ENCODE results near the gene MORC3.
"Not testable (repeated sequence)": the region's sequence is repeated elsewhere in the genome, so short reads cannot be mapped to it uniquely, and the experiment has no call there.

Gene MORC3

DNA sequence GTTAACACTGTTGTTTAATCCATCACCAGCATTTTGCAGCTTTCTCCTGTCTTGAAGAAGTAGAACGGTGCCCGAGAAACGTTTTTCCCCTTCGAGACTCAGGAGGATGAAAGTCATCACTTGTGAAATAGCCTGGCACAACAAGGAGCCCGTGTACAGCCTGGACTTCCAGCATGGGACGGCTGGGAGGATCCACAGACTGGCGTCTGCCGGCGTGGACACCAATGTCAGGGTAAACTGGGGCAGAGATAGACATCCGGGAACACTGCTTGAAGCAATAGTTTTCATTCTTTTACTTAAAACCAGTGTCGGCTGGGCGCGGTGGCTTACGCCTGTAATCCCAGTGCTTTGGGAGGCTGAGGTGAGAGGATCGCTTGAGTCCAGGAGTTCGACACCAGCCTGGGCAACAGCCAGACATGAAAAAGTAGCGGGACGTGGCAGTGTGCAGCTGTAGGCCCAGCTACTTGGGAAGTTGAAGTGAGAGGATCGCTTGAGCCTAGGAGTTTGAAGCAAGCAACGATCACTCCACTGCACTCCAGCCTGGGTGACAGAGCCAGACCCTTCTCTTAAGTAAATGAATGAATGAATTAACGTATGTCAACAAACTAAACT lies 66.1 kb downstream of the MORC3 start:
- DNase-seq (ENCODE audit: low spot score), result no peak

DNA sequence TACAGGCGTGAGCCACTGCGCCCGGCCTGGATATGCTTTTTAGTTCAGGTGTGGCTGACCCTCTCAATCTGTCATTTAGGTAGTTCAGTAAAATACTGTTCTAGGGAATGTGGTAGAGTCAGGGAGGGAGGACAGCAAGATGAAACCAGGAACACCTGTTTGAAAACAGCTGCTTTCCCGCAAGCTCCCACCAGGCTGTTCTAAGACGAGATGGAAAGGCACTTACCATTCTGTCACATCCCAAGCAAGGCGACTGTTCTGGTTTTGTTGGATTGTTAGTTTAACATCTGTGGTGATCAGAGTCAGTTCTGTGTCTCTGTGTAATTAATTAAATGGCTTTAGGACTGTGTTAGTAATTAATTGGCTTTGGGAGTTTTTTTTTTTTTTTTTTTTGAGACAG lies 68.1 kb downstream of the MORC3 start:
- DNase-seq (ENCODE audit: low spot score), result no peak

GRCh38 chr21:36388835-36389234 lies 68.8 kb downstream of the MORC3 start:
- DNase-seq (ENCODE audit: low spot score), result no peak

DNA sequence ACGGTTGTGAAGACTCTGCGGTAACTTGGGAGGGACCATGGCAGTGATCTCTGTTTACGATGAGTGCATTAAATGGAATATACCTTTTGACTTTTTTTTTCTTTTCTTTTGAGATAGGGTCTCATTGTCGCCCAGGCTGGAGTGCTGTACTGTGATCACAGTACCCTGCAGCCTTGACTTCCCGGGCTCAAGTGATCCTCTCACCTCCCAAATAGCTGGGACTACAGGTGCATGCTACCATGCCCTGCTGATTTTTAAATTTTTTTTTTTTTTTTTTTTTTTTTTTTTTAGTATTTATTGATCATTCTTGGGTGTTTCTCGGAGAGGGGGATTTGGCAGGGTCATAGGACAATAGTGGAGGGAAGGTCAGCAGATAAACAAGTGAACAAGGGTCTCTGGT lies 71.7 kb downstream of the MORC3 start:
- DNase-seq (ENCODE audit: low spot score), result not testable (repeated sequence)

DNA sequence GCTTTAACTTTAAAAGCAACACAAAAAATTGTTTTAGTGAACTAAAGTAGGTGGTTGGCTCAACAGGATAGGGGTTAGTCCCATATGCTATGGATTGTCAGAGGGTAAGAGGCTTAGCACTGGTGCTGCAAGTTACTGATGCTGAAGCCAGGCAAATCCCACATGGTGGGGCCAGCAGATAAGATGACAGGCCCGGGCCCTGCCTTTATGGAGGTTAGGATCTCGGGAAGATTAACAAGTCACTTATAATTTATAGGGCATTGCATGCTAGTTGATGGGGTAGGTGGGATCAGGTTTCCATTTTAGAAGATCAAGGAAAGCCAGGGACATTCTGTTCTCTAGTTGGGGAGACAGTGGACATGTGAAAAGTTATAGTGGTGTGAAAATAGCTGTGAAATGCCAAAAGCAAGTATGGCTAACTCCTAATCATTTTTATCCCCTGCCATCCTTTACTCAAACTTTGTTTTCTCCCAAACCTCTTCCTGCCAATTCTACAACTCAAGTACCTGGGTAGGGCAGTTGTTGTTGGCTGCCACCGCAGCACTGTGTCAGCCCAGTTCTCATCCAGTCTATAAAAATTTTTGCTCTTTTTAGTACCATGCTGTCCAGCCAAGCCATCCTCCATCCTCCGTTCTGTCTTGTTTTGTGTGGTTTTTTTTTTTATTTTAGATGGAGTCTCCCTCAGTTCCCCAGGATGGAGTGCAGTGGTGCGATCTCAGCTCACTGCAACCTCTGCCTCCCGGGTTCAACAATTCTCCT lies 75.5 kb downstream of the MORC3 start:
- DNase-seq (ENCODE audit: low spot score), result no peak

DNA sequence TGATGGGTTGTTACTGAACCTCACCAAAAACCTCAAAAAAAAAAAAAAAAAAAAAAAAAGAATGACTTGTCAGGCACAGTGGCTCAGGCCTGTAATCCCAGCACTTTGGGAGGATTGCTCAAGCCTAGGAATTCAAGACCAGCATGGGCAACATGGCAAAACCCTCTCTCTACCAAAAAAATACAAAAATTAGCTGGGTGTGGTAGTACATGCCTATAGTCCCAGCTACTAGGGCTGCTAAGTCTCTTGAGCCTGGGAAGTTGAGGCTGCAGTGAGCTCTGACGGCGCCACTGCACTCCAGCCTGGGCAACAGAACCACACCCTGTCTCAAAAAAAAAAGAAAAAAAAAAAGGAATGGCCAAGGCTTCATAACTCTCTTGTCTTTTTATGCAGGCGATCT lies 76.3 kb downstream of the MORC3 start:
- DNase-seq (ENCODE audit: low spot score), result no peak

- no peak for DNase-seq (ENCODE audit: low spot score)
These were observed 77.0 kb downstream of the MORC3 start for GRCh38 chr21:36396971-36397370.

- DNase-seq (ENCODE audit: low spot score), result no peak
These were observed 77.6 kb downstream of the MORC3 start for GRCh38 chr21:36397606-36398005.

GRCh38 chr21:36399736-36400135 lies 79.7 kb downstream of the MORC3 start:
- not testable (repeated sequence) for DNase-seq (ENCODE audit: low spot score)

- no peak for DNase-seq (ENCODE audit: low spot score)
These were observed 80.7 kb downstream of the MORC3 start for GRCh38 chr21:36400719-36401118.

GRCh38 chr21:36402339-36402738 lies 82.3 kb downstream of the MORC3 start:
- DNase-seq (ENCODE audit: low spot score), result no peak

- no peak for DNase-seq (ENCODE audit: low spot score)
These were observed 83.7 kb downstream of the MORC3 start for GRCh38 chr21:36403713-36404112.

DNA sequence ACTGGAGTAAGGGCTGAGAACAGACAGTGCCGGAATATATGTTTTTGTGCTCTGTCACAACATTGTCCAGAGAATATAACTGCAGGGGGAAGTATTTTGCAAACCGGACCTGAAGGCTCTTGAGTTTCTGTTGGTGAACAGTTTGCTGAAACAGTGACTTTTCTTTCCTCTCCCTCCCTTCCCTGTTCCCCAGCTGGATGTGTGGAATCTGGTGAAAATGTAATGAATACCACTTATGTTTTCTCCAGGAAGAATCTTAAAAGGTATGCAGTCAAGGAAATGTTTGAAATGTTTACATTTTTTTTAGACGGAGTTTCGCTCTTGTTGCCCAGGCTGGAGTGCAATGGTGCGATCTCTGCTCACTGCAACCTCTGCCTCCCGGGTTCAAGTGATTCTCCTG lies 88.6 kb downstream of the MORC3 start:
- no peak for DNase-seq (ENCODE audit: low spot score)

DNA sequence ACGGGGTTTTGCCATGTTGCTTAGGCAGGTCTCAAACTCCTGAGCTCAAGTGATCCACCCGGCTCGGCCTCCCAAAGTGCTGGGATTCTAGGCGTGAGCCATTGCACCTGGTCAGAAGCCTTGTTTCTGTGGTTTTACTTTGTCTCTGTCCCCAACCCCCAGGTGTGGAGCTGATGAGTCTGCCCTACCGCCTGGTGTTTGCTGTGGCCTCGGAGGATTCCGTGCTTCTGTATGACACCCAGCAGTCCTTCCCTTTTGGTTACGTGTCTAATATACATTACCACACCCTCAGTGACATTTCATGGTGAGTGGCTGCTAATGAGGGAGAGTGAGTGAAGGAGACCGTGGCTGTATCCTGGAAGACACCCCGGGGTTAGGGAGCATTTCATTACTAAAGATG lies 91.3 kb downstream of the MORC3 start:
- DNase-seq (ENCODE audit: low spot score), result no peak

DNA sequence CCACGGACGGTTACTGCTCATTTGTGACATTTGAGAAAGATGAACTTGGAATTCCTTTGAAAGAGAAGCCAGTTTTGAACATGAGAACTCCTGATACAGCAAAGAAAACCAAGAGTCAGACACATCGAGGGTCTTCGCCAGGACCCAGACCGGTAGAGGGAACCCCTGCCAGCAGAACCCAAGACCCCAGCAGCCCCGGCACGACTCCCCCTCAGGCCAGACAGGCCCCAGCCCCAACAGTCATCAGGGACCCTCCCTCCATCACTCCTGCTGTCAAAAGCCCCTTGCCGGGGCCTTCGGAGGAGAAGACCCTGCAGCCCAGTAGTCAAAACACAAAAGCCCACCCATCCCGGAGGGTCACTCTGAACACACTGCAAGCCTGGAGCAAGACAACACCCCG lies 92.9 kb downstream of the MORC3 start:
- DNase-seq (ENCODE audit: low spot score), result no peak

DNA sequence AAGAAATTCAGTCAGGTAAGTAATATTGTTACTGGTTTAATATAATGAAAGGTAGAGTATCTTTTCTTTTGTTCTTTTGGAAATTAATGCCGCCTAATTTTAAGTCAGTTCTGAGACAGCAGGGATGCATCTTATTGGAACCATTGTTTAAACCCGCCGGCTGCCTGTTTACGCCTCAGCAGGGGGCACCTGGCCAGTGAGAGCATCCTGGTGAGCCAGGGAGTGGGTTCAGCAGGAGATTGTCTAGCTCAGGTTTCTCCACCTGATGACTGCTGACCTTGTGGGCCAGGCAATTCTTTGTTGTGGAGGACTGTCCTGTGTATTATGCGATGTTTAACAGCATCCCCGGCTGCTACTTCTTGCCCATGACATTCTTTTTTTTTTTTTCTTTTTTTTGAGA lies 95.4 kb downstream of the MORC3 start:
- no peak for DNase-seq (ENCODE audit: low spot score)

DNA sequence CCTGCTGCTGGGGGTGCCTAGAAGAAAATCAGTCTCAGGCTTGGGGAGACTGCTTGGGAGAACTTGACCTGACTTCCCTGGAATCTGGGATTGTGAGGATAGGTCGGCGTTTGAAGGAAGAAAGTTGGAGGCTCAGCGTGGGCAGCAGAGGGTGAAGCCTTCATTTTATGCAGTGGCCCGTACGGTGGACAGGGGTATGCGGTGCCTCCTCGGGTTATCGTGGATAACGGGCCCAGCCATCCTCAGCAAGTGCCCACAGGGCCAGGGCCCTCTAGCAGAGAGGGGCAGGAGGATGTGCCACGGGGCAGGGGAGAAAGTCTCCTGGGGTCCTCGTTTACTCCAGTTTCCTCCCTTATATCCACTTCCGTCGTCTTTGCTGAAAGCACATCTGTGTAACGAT lies 99.2 kb downstream of the MORC3 start:
- DNase-seq (ENCODE audit: low spot score), result no peak

GRCh38 chr21:36419996-36420395 lies 100.0 kb downstream of the MORC3 start:
- DNase-seq (ENCODE audit: low spot score), result peak; percentile 72

DNA sequence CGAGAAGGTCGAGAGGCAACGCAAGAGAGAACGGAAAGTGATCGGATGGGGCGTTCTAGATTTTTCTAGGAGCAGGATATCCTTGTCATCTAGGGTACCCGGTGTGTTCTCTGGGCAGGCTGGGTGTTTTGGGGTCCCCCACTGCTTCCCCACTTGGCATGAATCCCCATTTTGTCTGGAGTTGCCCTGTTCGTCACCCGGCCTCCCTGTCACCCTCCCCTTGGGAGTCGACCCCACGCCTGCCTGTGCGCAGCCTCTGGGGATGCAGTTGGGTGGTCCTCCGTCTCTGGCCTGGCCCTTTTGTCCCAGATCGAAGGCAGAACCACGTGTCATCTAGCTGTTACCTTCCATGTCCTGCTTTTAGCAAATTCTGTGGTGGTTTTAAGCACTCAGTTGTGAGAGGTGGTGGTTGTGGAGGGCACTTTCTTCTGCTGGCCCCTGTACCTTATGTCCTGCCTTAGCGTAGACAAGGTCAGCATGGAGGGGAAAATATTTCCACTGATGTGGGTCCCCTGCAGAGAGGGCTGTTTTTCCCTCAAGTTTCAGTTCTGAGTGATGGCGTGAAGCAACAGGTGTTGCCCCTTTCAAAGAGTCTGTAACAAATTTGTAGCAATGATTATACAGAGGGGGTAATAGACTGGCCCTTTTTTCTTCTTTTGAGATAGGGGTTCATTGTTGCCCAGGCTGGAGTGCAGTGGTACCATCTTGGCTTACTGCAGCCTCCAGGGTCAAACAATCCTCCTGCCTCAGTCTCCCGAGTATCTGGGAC lies 100.8 kb downstream of the MORC3 start:
- no peak for DNase-seq (ENCODE audit: low spot score)

DNA sequence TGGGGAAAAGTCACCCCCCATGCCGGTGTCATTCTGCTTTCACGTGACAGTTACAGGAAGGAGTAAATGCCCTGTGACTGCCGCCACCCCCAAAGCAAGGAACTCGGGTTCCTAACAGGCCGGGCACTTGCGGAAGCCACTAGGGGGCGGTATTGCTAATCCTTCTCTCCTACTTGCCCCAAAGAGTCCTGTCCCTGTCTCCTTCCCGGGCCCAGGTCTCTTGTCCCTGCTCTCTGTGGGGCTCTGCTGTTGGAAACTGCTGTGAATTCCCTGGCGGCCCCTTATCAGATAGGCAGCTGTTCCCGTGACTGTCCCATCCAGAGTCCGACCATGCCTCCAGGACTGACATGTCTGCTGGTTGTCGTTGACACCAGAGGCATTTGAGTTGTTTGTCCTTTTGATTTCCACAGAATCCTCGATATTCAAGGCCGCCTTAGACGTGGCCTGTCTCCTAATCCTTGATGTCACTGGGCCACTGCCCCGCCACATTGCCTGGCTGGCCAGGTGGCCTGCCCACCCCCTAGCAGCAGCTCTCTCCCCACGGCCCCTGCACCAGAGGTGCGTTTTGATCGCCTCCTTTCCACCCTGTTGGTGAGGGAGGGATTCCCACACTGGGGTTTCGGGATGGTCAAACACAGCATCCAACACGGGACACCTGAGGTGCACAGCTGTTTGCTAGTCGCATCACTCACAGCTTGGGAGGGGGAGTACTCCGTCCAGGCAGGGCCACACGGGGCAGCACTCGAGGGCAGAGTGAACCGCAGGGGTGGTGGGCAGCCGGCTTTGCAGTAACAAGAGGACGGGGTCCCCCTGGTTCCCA lies 102.5 kb downstream of the MORC3 start:
- peak; percentile 77 for DNase-seq (ENCODE audit: low spot score)

DNA sequence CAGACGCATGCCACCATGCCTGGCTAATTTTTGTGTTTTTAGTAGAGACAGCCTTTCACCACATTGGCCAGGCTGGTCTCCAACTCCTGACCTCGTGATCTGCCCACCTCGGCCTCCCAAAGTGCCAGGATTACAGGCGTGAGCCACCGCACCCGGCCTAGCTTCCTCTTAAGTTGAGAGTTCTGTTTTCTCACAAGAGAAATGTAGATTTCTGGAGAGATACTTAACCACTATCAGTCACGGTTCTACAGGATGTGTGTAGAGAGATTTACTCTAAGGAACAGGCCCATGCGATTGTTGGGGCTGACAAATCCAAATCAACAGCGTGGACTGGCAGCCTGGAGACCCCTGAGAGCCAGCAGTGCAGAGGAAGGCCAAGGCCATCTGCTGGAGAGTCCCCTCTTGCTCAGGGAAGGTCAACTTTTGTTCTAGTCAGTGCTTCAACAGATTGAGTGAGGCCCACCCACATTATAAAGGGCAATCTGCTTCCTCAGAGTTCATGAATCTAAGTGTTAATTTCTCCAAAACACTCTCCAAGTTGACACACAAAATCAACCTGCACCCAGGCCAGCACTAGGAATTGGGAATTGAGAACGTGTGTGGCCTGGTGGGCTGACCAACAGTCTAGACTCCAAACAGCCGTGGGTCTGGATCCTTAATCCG lies 103.9 kb downstream of the MORC3 start:
- DNase-seq (ENCODE audit: low spot score), result no peak

DNA sequence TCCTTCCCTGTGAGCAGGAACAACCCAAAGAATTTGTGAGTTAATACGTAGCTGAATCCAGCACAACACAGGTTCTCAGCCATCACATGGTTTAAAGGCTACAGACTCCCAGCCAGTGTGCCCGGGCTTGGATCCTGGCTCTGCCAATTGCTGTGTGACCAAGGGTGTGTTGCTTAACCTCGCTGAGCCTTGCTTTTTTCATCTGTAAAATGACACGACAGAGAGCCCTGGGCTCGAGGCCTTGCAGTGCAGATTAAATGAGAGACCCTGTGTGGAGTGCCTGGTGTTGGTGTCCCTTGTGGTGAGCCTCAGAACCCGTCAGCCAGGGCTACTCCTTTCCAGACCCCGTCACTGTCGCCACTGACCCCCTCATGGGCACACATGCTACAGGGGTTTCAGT lies 104.6 kb downstream of the MORC3 start:
- no peak for DNase-seq (ENCODE audit: low spot score)

Data from hematopoietic multipotent progenitor cell treated with erythropoietin and hydrocortisone succinate and interleukin-3 and kit ligand, for 17 days (in vitro differentiated cells).